Endodermal cell (in vitro differentiated cells): Measurements from ENCODE around the gene OR2AK2. TPM values are rescaled to one million over a fixed set of nuclear protein-coding genes. Genes with fewer than 3 reads are reported as not detected.

Source experiments
- DNase-seq: peaks from one replicate; pipeline ENCODE4 v3.0.0-alpha.2; 2017
- H3K27ac ChIP-seq: 2 replicates; pipeline ENCODE4 v1.5.1; 2013; ENCODE audit warnings: mild to moderate bottlenecking, low read depth, low read length, moderate library complexity
- H3K27me3 ChIP-seq: 2 replicates; pipeline ENCODE4 v1.6.1; 2013; ENCODE audit warnings: mild to moderate bottlenecking, low read length, moderate library complexity; ENCODE audit not compliant: insufficient read depth, control insufficient read depth, poor library complexity, severe bottlenecking
- H3K36me3 ChIP-seq: 2 replicates; pipeline ENCODE4 v1.7.0; 2013; ENCODE audit warnings: mild to moderate bottlenecking, low read length, moderate library complexity; ENCODE audit not compliant: control insufficient read depth, insufficient read depth
- H3K4me1 ChIP-seq: one replicate; pipeline ENCODE4 v1.7.0; 2013; ENCODE audit warnings: low read length; ENCODE audit not compliant: control insufficient read depth, insufficient read depth
- H3K4me3 ChIP-seq: 2 replicates; pipeline ENCODE4 v1.5.1; 2013; ENCODE audit warnings: mild to moderate bottlenecking, low read length, moderate library complexity
- H3K9ac ChIP-seq: 2 replicates; pipeline ENCODE4 v1.6.1; 2013; ENCODE audit warnings: mild to moderate bottlenecking, low read length, moderate library complexity; ENCODE audit not compliant: poor library complexity, severe bottlenecking; ENCODE audit errors: extremely low read depth
- H3K9me3 ChIP-seq: 2 replicates; pipeline ENCODE4 v1.6.1; 2013; ENCODE audit warnings: mild to moderate bottlenecking, low read length, moderate library complexity; ENCODE audit not compliant: control insufficient read depth
- H3K27ac Mint-ChIP-seq: 2 replicates; pipeline ENCODE4 v1.8.0; 2020; ENCODE audit warnings: mixed read lengths
- H3K27me3 Mint-ChIP-seq: 2 replicates; pipeline ENCODE4 v1.8.0; 2021; ENCODE audit warnings: mild to moderate bottlenecking, mixed read lengths; ENCODE audit not compliant: insufficient read depth
- H3K36me3 Mint-ChIP-seq: 2 replicates; pipeline ENCODE4 v1.8.0; 2020; ENCODE audit warnings: low read depth, mixed read lengths
- H3K4me1 Mint-ChIP-seq: 2 replicates; pipeline ENCODE4 v1.8.0; 2020; ENCODE audit warnings: mixed read lengths
- H3K4me3 Mint-ChIP-seq: 2 replicates; pipeline ENCODE4 v1.8.0; 2020; ENCODE audit warnings: mild to moderate bottlenecking, moderate library complexity, mixed read lengths
- H3K9me3 Mint-ChIP-seq: 2 replicates; pipeline ENCODE4 v1.8.0; 2020; ENCODE audit warnings: mild to moderate bottlenecking, mixed read lengths
- WGBS, 2 experiments: methylation state at CpG; one replicate each; pipeline versions ENCODE4 v1.1.5 to v1.1.7; 2013; ENCODE audit warnings: missing lambda C conversion rate in 2 of 2, mixed read lengths in 1 of 2; ENCODE audit not compliant: insufficient coverage in 1 of 2, insufficient read length in 1 of 2; 5-methylcytosine and 5-hydroxymethylcytosine counted together
- total RNA-seq, 2 donors: library from RNA; stranded (reverse); fragmentation: NEBNext Ultra II Directional in 1 of 2; extraction: Animal tissue kit (Norgen Biotek cat#: 25700) in 1 of 2; gene quantifications; 2 replicates in 1 of 2; 3 replicates in 1 of 2; pipeline ENCODE4 v1.2.1, GENCODE V29; 2021
- TF ChIP-seq, protein P1 (sequence below): fragments of 200-600 bp; sonication (generic); conservative IDR thresholded peaks from 2 replicates; pipeline ENCODE4 v1.5.0; 2021; ENCODE audit warnings: antibody characterized with exemption, mild to moderate bottlenecking

Gene OR2AK2
- total RNA-seq, 2 donors from 2014 or later: not detected

DNA sequence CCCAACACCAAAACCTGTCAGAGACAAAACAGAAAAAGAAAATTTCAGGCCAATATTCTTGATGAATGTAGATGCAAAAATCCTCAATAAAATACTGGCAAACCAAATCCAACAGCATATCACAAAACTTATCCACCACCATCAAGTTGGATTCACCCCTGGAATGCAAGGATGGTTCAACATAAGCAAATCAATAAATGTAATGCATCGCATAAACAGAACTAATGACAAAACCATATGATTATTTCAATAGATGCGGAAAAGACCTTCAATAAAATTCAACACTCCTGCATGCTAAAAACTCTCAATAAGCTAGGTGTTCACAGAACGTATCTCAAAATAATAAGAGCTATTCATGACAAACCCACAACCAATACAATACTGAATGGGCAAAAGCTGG, 44.6 kb downstream of the OR2AK2 start:
- WGBS, 2 experiments: 67 to 74% methylated on average over 1 to 3 of the region's 3 CpGs
- H3K27ac ChIP-seq: no peak overlapping the region
- H3K4me1 ChIP-seq: no peaks in the 10 kb centered on the region
- H3K27me3 Mint-ChIP-seq: no peaks in the 10 kb centered on the region
- H3K27me3 ChIP-seq: no peaks in the 10 kb centered on the region
- no peaks in the 10 kb centered on the region for H3K36me3 Mint-ChIP-seq
- TF ChIP-seq, protein P1, sequence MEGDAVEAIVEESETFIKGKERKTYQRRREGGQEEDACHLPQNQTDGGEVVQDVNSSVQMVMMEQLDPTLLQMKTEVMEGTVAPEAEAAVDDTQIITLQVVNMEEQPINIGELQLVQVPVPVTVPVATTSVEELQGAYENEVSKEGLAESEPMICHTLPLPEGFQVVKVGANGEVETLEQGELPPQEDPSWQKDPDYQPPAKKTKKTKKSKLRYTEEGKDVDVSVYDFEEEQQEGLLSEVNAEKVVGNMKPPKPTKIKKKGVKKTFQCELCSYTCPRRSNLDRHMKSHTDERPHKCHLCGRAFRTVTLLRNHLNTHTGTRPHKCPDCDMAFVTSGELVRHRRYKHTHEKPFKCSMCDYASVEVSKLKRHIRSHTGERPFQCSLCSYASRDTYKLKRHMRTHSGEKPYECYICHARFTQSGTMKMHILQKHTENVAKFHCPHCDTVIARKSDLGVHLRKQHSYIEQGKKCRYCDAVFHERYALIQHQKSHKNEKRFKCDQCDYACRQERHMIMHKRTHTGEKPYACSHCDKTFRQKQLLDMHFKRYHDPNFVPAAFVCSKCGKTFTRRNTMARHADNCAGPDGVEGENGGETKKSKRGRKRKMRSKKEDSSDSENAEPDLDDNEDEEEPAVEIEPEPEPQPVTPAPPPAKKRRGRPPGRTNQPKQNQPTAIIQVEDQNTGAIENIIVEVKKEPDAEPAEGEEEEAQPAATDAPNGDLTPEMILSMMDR: no peak
- no peak overlapping the region for H3K9ac ChIP-seq
- no peaks in the 10 kb centered on the region for H3K4me1 Mint-ChIP-seq
- no peak overlapping the region for H3K4me3 ChIP-seq
- H3K9me3 ChIP-seq: peaks cover 81% of the 10 kb centered on the region
- no peak overlapping the region for H3K27ac Mint-ChIP-seq
- H3K4me3 Mint-ChIP-seq: no peak overlapping the region
- H3K9me3 Mint-ChIP-seq: peaks cover 86% of the 10 kb centered on the region
- H3K36me3 ChIP-seq: no peaks in the 10 kb centered on the region
- no peak for DNase-seq

- Mint-ChIP-seq H3K27me3 (no peaks in the 10 kb centered on the region), H3K27ac (no peak within 1 kb of the TSS), H3K36me3 (no peaks in the 10 kb centered on the region), H3K9me3 (peaks cover 83% of the 10 kb centered on the region), H3K4me3 (no peak within 1 kb of the TSS), H3K4me1 (no peaks in the 10 kb centered on the region)
- no peak within 1 kb of the TSS for H3K27ac ChIP-seq
- TF ChIP-seq, protein P1: no peak
- peaks cover 73% of the 10 kb centered on the region for H3K9me3 ChIP-seq
- no peak within 1 kb of the TSS for H3K9ac ChIP-seq
- H3K4me1 ChIP-seq: no peaks in the 10 kb centered on the region
- H3K36me3 ChIP-seq: no peaks in the 10 kb centered on the region
- no peak for DNase-seq
- no peaks in the 10 kb centered on the region for H3K27me3 ChIP-seq
- H3K4me3 ChIP-seq: no peak within 1 kb of the TSS
- WGBS, 2 experiments: 83 to 90% methylated on average over 1 to 2 of the region's 2 CpGs
Measured at GRCh38 chr1:248013229-248013710, 48.2 kb downstream of the OR2AK2 start, which contains the start of gene OR2L5. OR2L5 (plus strand) TSS chr1:248013660; CDS start chr1:248021948, 8,288 bp downstream.

DNA sequence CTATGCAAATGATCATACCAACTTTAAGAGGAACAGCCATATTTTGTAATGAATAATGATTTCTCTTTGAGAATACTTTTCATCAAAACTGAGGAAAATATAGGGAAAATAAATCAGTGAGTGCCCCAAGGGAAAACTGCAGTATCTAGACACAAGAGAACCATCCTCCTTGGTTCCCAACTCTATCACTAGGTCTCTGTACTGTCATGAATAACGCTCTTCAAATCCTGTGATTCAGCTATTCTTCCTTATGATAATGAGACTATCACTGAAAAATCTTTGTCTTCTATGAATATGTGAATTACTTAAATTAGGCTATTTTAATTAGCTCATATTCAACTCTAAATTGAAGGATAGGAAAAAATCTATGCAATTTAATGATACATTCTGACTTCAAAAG, 50.8 kb downstream of the OR2AK2 start:
- H3K36me3 ChIP-seq: no peaks in the 10 kb centered on the region
- WGBS, 2 experiments: 67% methylated on average over 1 of the region's 1 CpG; no CpG with 5 or more reads in 1 of the 2 experiments
- no peaks in the 10 kb centered on the region for H3K4me1 ChIP-seq
- Mint-ChIP-seq H3K4me3 (no peak overlapping the region), H3K4me1 (no peaks in the 10 kb centered on the region), H3K9me3 (peaks cover 75% of the 10 kb centered on the region), H3K36me3 (no peaks in the 10 kb centered on the region), H3K27me3 (no peaks in the 10 kb centered on the region), H3K27ac (no peak overlapping the region)
- DNase-seq: no peak
- no peak overlapping the region for H3K27ac ChIP-seq
- peaks cover 73% of the 10 kb centered on the region for H3K9me3 ChIP-seq
- no peaks in the 10 kb centered on the region for H3K27me3 ChIP-seq
- H3K9ac ChIP-seq: no peak overlapping the region
- TF ChIP-seq, protein P1: no peak
- no peak overlapping the region for H3K4me3 ChIP-seq

Other genes starting within 250 kb of the OR2AK2 start
- gene OR6F1, start 248.6 kb upstream of the OR2AK2 start, total RNA-seq: not detected
- under 1 TPM in 1 of 2 donors, not detected in 1; 0.29 TPM for gene OR14K1, start 226.6 kb upstream of the OR2AK2 start, total RNA-seq
- gene OR14A2, start 217.1 kb upstream of the OR2AK2 start, total RNA-seq: not detected
- not detected for gene OR1C1, start 204.7 kb upstream of the OR2AK2 start, total RNA-seq
- not detected for gene OR14A16, start 141.1 kb upstream of the OR2AK2 start, total RNA-seq
- not detected for gene OR11L1, start 123.3 kb upstream of the OR2AK2 start, total RNA-seq
- gene TRIM58, start 108.0 kb upstream of the OR2AK2 start, total RNA-seq: 1 to 10 TPM; 1.7 to 1.8 TPM
- gene OR2W3, start 69.6 kb upstream of the OR2AK2 start, total RNA-seq: 1 to 10 TPM in 1 of 2 donors, under 1 TPM in 1; 0.29 to 1.6 TPM
- not detected for gene OR2T8, start 45.0 kb upstream of the OR2AK2 start, total RNA-seq
- not detected for gene OR2AJ1, start 40.3 kb upstream of the OR2AK2 start, total RNA-seq
- not detected for gene OR2L8, start 16.4 kb upstream of the OR2AK2 start, total RNA-seq
- gene OR2L5, start 48.4 kb downstream of the OR2AK2 start, total RNA-seq: not detected
- under 1 TPM; 0.07 to 0.13 TPM for gene OR2L2, start 64.8 kb downstream of the OR2AK2 start, total RNA-seq
- gene OR2L3, start 81.6 kb downstream of the OR2AK2 start, total RNA-seq: not detected
- not detected for gene OR2L13, start 130.0 kb downstream of the OR2AK2 start, total RNA-seq
- not detected for gene OR2M5, start 179.9 kb downstream of the OR2AK2 start, total RNA-seq
- not detected for gene OR2M2, start 209.6 kb downstream of the OR2AK2 start, total RNA-seq
- gene OR2M3, start 232.0 kb downstream of the OR2AK2 start, total RNA-seq: not detected